ENCODE results near the gene FNDC7. TPM values are rescaled to one million over a fixed set of nuclear protein-coding genes. Genes with fewer than 3 reads are reported as not detected.

FNDC7 gene
- polyA plus RNA-seq, 12 donors, result not detected

Other genes starting within 250 kb of the FNDC7 start
- gene EEIG2, start 152.8 kb upstream of the FNDC7 start, polyA plus RNA-seq (ENCODE audit: insufficient read length in 12 of 12), result 10 to 100 TPM in 11 of 12 donors, not detected in 1; 10.0 to 18.4 (median 14.0) TPM
- gene HENMT1, start 51.8 kb upstream of the FNDC7 start, polyA plus RNA-seq (ENCODE audit: insufficient read length in 12 of 12), result 10 to 100 TPM in 11 of 12 donors, not detected in 1; 13.9 to 29.4 (median 20.7) TPM
- 10 to 100 TPM in 11 of 12 donors, not detected in 1; 37.0 to 76.1 (median 43.3) TPM for gene PRPF38B, start 20.6 kb upstream of the FNDC7 start, polyA plus RNA-seq (ENCODE audit: insufficient read length in 12 of 12)
- gene STXBP3, start 33.8 kb downstream of the FNDC7 start, polyA plus RNA-seq (ENCODE audit: insufficient read length in 12 of 12), result 10 to 100 TPM in 11 of 12 donors, not detected in 1; 22.1 to 47.1 (median 35.4) TPM
- gene AKNAD1, start 144.2 kb downstream of the FNDC7 start, polyA plus RNA-seq (ENCODE audit: insufficient read length in 12 of 12), result 1 to 10 TPM in 10 of 12 donors, not detected in 2; 1.0 to 3.4 (median 2.1) TPM
- 10 to 100 TPM in 11 of 12 donors, not detected in 1; 31.4 to 55.8 (median 45.3) TPM for gene GPSM2, start 164.1 kb downstream of the FNDC7 start, polyA plus RNA-seq (ENCODE audit: insufficient read length in 12 of 12)